GM18867 (cell line): ENCODE results near the gene BPIFB6.

Experiments used
- ATAC-seq: cut with Tn5 transposase; IDR thresholded peaks from one replicate; pipeline ENCODE4 v1.9.1; 2021; ENCODE audit warnings: mild to moderate bottlenecking, moderate library complexity; ENCODE audit not compliant: unreplicated experiment

The BPIFB6 gene

DNA sequence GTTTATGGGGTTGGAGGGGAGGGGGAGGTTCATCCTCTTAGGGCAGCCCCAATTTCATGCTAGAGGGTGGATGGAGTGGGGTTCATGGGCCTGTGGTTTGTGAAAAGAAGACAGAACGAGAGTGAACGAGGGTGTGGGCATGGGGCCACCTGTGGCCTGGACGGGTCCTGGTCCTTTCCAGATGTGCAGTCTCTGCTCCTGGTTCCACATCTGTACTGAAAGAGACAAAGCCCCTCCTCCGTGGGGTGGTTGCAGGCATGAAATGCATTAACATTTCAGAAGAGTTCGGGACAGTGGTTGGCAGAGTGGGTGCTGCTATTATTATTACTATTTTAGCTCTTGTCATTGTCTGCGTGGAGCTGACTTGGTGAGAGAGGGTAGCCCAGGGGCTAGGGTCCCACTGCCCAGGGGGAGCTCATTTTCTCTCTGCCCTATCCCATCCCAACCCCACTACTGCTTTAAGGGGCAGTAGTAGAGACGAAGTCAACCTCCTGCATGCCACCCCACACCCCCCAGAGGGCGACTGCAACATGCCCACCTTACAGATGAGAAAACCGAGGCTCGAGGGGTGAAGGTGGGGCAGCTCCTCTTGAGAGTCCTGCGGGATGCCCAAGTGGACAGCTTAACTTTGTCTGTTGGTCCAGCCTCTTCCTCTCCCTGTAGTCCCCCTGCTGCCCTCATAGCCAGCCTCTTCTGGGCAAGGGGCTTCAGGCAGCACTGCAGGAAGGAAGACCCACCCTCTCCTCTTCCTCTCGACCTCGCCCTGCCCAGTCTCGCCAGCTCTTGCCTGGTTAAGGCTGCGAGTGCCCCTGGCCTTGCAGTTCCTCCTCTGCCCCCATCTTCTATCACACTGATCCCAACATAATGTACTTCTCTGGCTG is 15.5 kb upstream of the BPIFB6 start:
- no peak for ATAC-seq

GRCh38 chr20:33016581-33017109 is 14.8 kb upstream of the BPIFB6 start:
- ATAC-seq, result no peak

DNA sequence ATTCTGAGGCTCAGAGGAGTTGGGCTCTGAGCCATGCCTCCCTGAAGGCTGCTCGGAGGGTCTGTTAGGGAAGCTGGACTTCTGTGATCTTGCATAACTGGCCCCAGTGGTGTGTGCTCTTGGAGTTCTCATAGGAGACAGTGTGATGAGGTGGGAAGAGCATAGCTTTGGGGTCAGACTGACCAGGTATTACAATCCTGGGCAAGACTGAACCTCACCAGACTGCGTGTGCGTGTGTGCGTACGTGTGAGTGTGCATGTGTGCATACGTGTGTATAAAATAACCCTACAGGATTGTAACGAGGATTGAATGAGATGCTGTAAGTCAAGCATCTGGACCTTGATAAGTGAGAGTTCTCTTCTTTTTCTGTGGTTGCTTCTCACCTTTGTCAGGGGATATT is 13.9 kb upstream of the BPIFB6 start:
- no peak for ATAC-seq

- ATAC-seq, result no peak
These were observed 13.1 kb upstream of the BPIFB6 start for GRCh38 chr20:33018169-33018931.

DNA sequence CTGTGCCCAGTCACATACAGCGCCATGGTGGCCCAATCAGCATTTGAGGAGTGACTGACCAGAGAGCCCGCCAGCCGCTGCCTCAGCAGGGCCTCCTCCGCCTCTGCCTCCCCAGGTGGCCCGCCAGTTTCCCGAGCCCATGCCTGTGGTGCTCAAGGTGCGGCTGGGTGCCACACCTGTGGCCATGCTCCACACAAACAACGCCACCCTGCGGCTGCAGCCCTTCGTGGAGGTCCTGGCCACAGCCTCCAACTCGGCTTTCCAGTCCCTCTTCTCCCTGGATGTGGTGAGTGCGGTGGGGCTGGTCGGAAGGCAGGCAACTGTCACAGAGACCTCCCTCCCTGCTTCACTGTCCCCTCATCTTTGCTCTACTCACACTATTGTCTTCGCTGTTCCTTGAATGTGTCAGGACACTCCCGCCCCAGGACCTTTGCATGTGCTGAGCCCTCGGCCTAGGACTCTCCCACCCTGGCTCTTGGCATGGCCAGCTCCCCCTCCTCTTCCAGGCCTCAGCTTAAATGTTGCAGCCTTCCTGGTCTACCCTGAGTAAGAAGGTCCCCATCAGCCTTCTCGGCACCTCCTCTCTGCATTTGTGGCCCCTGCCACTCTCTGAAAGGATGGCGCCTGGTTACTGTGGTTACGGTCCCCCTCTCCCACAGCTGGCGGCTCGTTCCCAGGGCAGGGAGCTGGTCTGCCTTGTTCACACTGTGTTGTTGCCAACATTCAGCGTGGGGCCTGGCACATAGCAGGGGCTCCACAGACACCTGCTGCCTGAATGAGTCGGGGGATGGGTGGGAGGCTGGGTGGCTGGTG is 11.8 kb upstream of the BPIFB6 start:
- ATAC-seq, result no peak

- no peak for ATAC-seq
These were observed 10.9 kb upstream of the BPIFB6 start for GRCh38 chr20:33020278-33021161.

- no peak for ATAC-seq
These were observed 9.6 kb upstream of the BPIFB6 start for GRCh38 chr20:33021879-33022278.

- ATAC-seq, result no peak
These were observed 9.2 kb upstream of the BPIFB6 start for GRCh38 chr20:33022289-33022688.

DNA sequence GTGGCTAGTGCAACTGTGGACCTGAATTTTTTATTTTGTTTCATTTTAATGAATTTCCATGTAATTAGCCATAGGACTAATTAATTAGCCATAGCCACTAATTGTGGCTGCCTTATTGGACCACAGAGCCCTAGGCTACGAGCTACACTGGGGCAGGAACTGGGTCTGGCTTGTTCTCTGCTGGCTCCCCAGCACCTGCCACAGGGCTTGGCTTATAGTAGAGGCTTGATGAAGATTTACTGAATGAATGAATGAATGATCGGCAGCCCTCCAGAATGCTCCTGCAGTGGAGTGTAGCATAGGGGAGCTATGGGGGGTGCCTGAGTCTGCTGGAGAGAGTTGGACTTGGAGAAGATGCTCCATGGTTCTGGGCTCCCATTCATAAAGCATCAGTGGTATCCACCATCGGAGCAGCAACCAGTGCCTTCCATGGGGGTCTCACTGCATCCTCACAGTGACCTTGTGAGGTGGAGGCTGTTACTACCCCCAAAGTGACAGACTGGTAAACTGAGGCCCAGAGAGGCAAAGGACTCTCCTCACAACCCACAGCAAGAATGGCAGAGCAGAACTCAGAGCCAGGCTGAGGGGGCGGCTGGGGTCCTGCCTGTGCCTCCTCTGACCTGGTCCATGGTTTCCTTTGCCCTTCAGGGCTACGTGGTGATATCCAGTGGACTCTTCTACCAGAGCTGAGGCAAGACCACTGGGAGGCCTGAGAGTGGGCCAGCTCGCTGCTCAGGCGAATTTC is 8.6 kb upstream of the BPIFB6 start:
- no peak for ATAC-seq

DNA sequence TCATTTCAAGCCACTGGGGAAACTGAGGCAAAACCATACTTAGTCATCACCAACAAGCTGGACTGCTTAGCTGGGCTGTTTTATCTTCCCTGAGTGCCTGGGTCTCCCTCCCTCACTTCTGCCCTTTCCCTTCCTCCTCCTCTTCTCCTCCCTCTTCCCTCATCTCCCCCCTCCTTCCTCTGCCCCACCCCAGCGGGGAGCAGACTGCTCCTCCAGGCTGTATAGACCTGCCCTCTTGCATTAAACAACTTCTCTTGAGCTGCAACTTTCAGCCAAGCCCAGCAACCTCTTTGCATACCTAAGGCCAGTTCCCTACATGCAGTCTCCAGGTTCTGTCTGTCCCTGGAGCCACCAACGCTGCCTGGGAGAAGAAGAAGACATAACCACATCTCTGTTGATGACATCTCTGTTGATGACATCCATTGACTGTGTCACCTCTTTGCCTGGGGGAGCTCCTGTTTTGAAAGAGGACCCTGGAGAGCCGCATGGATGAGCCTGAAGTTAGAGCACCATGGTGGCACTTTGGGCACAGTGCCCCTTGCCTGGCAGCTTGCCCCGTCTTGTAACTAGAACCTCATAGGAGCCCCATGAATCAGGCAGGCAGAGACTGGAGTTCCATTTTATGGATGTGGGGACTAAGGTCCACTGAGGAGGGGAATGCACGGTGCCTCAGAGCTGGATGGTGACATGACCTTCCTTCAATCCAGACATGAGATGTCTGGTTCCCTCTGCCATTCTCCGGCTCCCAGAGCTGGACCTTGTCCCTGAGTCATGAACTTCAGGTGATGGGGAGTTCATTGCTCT is 7.8 kb upstream of the BPIFB6 start:
- no peak for ATAC-seq

DNA sequence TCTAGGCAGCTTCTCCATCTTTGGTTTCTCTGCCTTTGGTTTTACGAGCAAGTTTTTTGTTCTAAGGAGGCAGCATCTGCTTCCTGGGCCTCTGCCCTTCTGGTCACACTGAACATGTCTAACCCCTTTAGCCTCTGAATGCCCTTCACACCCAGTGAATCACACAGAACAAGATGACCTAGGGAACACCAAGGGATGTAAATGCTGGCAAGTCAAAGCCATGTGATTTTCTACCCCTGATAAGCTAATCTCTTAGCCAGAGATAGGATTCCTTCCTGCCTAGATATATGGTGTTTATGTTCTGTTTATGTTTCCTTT is 7.2 kb upstream of the BPIFB6 start:
- no peak for ATAC-seq

DNA sequence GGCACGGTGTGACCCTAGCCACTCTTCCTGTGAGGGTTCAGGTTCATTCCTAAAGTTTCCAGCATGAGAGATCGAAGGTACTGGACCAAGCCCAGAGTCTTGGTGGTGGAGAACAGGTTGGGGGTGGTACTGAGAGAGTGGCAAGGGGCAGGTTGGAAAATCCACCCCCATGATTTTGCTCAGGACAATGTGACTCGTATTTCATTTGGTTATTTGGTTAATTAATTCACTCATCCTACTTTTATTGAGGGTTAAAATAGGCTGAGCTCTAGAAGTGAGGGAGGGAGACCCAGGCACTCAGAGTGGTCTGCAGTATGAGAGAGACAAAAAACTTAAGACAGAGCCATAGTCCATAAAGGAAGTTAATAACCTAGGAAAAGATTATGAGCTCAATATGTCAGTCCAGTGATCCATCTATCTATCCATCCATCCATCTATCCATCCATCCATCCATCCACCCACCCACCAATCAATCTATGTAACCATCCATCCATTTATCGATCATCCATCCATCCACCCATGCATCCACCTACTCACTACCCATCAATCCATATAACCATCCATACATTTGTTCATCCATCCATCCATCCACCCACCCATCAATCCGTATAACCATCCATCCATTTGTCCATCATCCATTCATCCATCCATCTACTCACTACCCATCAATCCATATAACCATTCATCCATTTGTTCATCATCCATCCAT is 6.7 kb upstream of the BPIFB6 start:
- no peak for ATAC-seq

GRCh38 chr20:33025318-33025876 is 6.1 kb upstream of the BPIFB6 start:
- ATAC-seq, result no peak

- ATAC-seq, result no peak
These were observed 5.2 kb upstream of the BPIFB6 start for GRCh38 chr20:33026072-33026778.

DNA sequence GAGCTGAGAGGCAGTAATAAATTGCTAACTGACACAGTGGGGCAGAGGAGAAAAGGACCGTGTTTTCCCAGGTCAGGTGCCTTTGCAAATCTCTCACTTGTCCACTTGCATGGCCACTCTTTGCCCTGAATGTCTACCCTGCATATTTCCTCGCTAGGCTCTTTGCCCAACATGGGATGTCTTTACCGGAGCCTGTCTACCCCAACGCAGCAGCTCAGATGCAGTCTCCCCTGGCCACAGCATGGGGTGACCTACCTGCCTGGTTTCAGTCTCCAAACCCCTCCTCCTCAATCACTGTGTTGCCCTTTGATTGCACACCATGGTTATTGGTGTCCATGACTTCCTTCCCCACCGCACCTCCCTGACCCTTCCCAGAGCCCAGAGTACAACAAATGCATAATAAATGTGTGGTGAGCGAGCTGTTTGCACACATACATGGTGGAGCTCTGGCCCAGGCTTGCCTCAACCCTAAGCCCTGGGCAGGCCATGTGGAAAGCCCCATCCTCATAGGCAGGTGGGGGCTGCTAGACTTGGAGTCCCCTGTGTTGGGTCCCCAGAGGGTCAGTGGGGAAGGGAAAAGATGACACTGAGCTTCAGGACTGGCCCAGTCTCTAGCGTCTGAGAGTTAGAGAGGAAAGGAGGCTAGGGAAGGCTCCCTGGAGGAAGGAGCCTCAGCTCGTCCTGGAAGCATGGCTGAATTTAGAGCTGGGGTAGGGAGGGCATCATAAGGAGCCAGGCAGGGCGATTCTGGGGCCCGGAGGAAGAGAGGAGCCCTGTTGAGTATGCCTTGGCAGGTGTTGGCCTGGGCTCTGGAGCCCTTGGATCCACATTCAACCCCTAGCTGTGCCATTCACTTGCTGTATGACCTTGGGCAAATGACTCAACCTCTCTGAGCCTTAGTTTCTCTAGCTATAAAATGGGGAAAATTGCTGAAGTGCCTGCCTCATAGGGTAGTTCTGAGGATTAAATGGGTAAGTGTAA is 4.4 kb upstream of the BPIFB6 start:
- ATAC-seq, result no peak
